Activated naive CD4-positive, alpha-beta T cell treated with anti-CD3 and anti-CD28 coated beads, Interleukin-2, amount 10 ng/mL, durations not matched to agents 7 days and 5 days (primary cell): ENCODE data around the gene TGDS.
A peak's percentile ranks its signal among the peaks of the same experiment; 100 is the strongest.

Experiments used
- CTCF ChIA-PET: fragments of 350-600 bp; sonication (Branson Sonifier 250); formaldehyde crosslinking; loops from one replicate; lab custom pipeline; 2021; ENCODE audit warnings: antibody characterized with exemption; lab: Charles Lee
- DNase-seq: peaks from one replicate; pipeline ENCODE4 v3.0.0-alpha.2; 2020
- H3K27ac Mint-ChIP-seq: one replicate; pipeline ENCODE4 v1.8.0; 2021; ENCODE audit warnings: mild to moderate bottlenecking, moderate library complexity, mixed read lengths
- H3K27me3 Mint-ChIP-seq: one replicate; pipeline ENCODE4 v1.8.0; 2021; ENCODE audit warnings: mild to moderate bottlenecking, mixed read lengths
- H3K36me3 Mint-ChIP-seq: one replicate; pipeline ENCODE4 v1.8.0; 2021; ENCODE audit warnings: mixed read lengths
- H3K4me1 Mint-ChIP-seq: one replicate; pipeline ENCODE4 v1.8.0; 2021; ENCODE audit warnings: mixed read lengths
- H3K4me3 Mint-ChIP-seq: one replicate; pipeline ENCODE4 v1.8.0; 2021; ENCODE audit warnings: mild to moderate bottlenecking, moderate library complexity, mixed read lengths
- H3K9me3 Mint-ChIP-seq: one replicate; pipeline ENCODE4 v1.8.0; 2021; ENCODE audit warnings: mixed read lengths

TGDS gene

GRCh38 chr13:94556041-94556440, 39.9 kb downstream of the TGDS start:
- no peak for DNase-seq
- H3K4me3 Mint-ChIP-seq, result no peak overlapping the region
- H3K9me3 Mint-ChIP-seq, result peaks cover 10% of the 10 kb centered on the region
- H3K36me3 Mint-ChIP-seq, result peaks cover 14% of the 10 kb centered on the region
- H3K27ac Mint-ChIP-seq, result no peak overlapping the region
- CTCF ChIA-PET, result interaction anchor here (1.2 to 1.3 kb wide), 2 partner anchors 9 to 27 kb away, joined by 3 to 4 read pairs; no protein-coding TSS in a partner anchor
- no peaks in the 10 kb centered on the region for H3K27me3 Mint-ChIP-seq
- H3K4me1 Mint-ChIP-seq, result peaks cover 22% of the 10 kb centered on the region

- no peak overlapping the region for H3K4me3 Mint-ChIP-seq
- DNase-seq, result no peak
- H3K9me3 Mint-ChIP-seq, result peaks cover 5% of the 10 kb centered on the region
- peaks cover 18% of the 10 kb centered on the region for H3K27me3 Mint-ChIP-seq
- CTCF ChIA-PET, result interaction anchor here (0.7 to 1.4 kb wide), 2 partner anchors 14 to 18 kb away, joined by 3 read pairs; no protein-coding TSS in a partner anchor
- no peak overlapping the region for H3K27ac Mint-ChIP-seq
- peaks cover 12% of the 10 kb centered on the region for H3K36me3 Mint-ChIP-seq
- peaks cover 17% of the 10 kb centered on the region for H3K4me1 Mint-ChIP-seq
Observed at GRCh38 chr13:94553766-94554165, 42.2 kb downstream of the TGDS start.

GRCh38 chr13:94552095-94552494, 43.9 kb downstream of the TGDS start:
- Mint-ChIP-seq H3K9me3 (peaks cover 1% of the 10 kb centered on the region), H3K4me1 (peaks cover 17% of the 10 kb centered on the region), H3K4me3 (no peak overlapping the region), H3K27me3 (peaks cover 18% of the 10 kb centered on the region), H3K36me3 (peaks cover 5% of the 10 kb centered on the region), H3K27ac (no peak overlapping the region)
- DNase-seq, result no peak
- CTCF ChIA-PET, result no interaction called here

- no peak for DNase-seq
- H3K27ac Mint-ChIP-seq, result peak overlapping the region; percentile 96
- peak overlapping the region; percentile 83 for H3K4me3 Mint-ChIP-seq
- CTCF ChIA-PET, result interaction anchor here (2.0 to 2.4 kb wide), 4 partner anchors 14 to 70 kb away, joined by 5 to 10 read pairs (median 8); partner anchors contain the start of gene TGDS
- peaks cover 17% of the 10 kb centered on the region for H3K4me1 Mint-ChIP-seq
- peaks cover 6% of the 10 kb centered on the region for H3K9me3 Mint-ChIP-seq
- peaks cover 5% of the 10 kb centered on the region for H3K36me3 Mint-ChIP-seq
- H3K27me3 Mint-ChIP-seq, result peaks cover 18% of the 10 kb centered on the region
Observed at GRCh38 chr13:94550062-94550738, 45.8 kb downstream of the TGDS start.

GRCh38 chr13:94549232-94550061, 46.5 kb downstream of the TGDS start:
- peaks cover 6% of the 10 kb centered on the region for H3K9me3 Mint-ChIP-seq
- H3K27me3 Mint-ChIP-seq, result peaks cover 18% of the 10 kb centered on the region
- DNase-seq, result peak; percentile 92
- H3K27ac Mint-ChIP-seq, result peak overlapping the region; percentile 96
- CTCF ChIA-PET, result interaction anchor here (2.0 to 2.4 kb wide), 4 partner anchors 14 to 70 kb away, joined by 5 to 10 read pairs (median 8); partner anchors contain the start of gene TGDS
- peak overlapping the region; percentile 83 for H3K4me3 Mint-ChIP-seq
- H3K4me1 Mint-ChIP-seq, result peaks cover 17% of the 10 kb centered on the region
- peaks cover 5% of the 10 kb centered on the region for H3K36me3 Mint-ChIP-seq

- Mint-ChIP-seq H3K4me1 (peaks cover 24% of the 10 kb centered on the region), H3K4me3 (peak overlapping the region; percentile 83), H3K36me3 (peaks cover 5% of the 10 kb centered on the region), H3K9me3 (peaks cover 6% of the 10 kb centered on the region), H3K27me3 (peaks cover 18% of the 10 kb centered on the region), H3K27ac (peak overlapping the region; percentile 96)
- CTCF ChIA-PET, result interaction anchor here (2.0 to 2.4 kb wide), 3 partner anchors 47 to 71 kb away, joined by 8 to 10 read pairs (median 8); partner anchors contain the start of gene TGDS
- DNase-seq, result no peak
Observed at GRCh38 chr13:94548821-94549231, 47.1 kb downstream of the TGDS start.

- CTCF ChIA-PET, result interaction anchor here (2.0 to 2.4 kb wide), 3 partner anchors 48 to 71 kb away, joined by 8 to 10 read pairs (median 8); partner anchors contain the start of gene TGDS
- H3K27ac Mint-ChIP-seq, result peak overlapping the region; percentile 96
- H3K36me3 Mint-ChIP-seq, result peaks cover 5% of the 10 kb centered on the region
- peak overlapping the region; percentile 83 for H3K4me3 Mint-ChIP-seq
- H3K4me1 Mint-ChIP-seq, result peaks cover 26% of the 10 kb centered on the region
- peaks cover 6% of the 10 kb centered on the region for H3K9me3 Mint-ChIP-seq
- peak; percentile 21 for DNase-seq
- H3K27me3 Mint-ChIP-seq, result peaks cover 18% of the 10 kb centered on the region
Observed at GRCh38 chr13:94548382-94548781, 47.6 kb downstream of the TGDS start.

GRCh38 chr13:94546061-94546839, 49.7 kb downstream of the TGDS start:
- H3K36me3 Mint-ChIP-seq, result peaks cover 5% of the 10 kb centered on the region
- H3K27ac Mint-ChIP-seq, result no peak overlapping the region
- CTCF ChIA-PET, result no interaction called here
- no peak for DNase-seq
- peaks cover 18% of the 10 kb centered on the region for H3K27me3 Mint-ChIP-seq
- no peak overlapping the region for H3K4me3 Mint-ChIP-seq
- peaks cover 31% of the 10 kb centered on the region for H3K4me1 Mint-ChIP-seq
- H3K9me3 Mint-ChIP-seq, result peaks cover 6% of the 10 kb centered on the region

GRCh38 chr13:94544922-94545321, 51.0 kb downstream of the TGDS start:
- Mint-ChIP-seq H3K27ac (no peak overlapping the region), H3K36me3 (peaks cover 5% of the 10 kb centered on the region), H3K4me1 (peaks cover 31% of the 10 kb centered on the region), H3K4me3 (no peak overlapping the region), H3K9me3 (peaks cover 6% of the 10 kb centered on the region), H3K27me3 (peaks cover 12% of the 10 kb centered on the region)
- no peak for DNase-seq
- CTCF ChIA-PET, result interaction anchor here (1.4 kb wide), 1 partner anchor 109 kb away, joined by 3 read pairs; no protein-coding TSS in a partner anchor

GRCh38 chr13:94542917-94543316, 53.0 kb downstream of the TGDS start:
- H3K27ac Mint-ChIP-seq, result no peak overlapping the region
- CTCF ChIA-PET, result interaction anchor here (1.1 kb wide), 1 partner anchor 14 kb away, joined by 3 read pairs; no protein-coding TSS in a partner anchor
- no peak overlapping the region for H3K4me3 Mint-ChIP-seq

GRCh38 chr13:94537740-94538630, 58.0 kb downstream of the TGDS start:
- Mint-ChIP-seq H3K4me1 (peaks cover 13% of the 10 kb centered on the region), H3K9me3 (no peaks in the 10 kb centered on the region), H3K27me3 (peaks cover 4% of the 10 kb centered on the region), H3K4me3 (no peak overlapping the region), H3K36me3 (no peaks in the 10 kb centered on the region), H3K27ac (no peak overlapping the region)
- no peak for DNase-seq
- CTCF ChIA-PET, result no interaction called here

More at GRCh38 chr13:94542917-94543316, 53.0 kb downstream of the TGDS start:
- Mint-ChIP-seq H3K36me3 (no peaks in the 10 kb centered on the region), H3K9me3 (peaks cover 5% of the 10 kb centered on the region), H3K4me1 (peaks cover 18% of the 10 kb centered on the region), H3K27me3 (peaks cover 4% of the 10 kb centered on the region)
- DNase-seq, result no peak

GRCh38 chr13:94535775-94536174, 60.2 kb downstream of the TGDS start:
- no peaks in the 10 kb centered on the region for H3K36me3 Mint-ChIP-seq
- H3K4me1 Mint-ChIP-seq, result peaks cover 12% of the 10 kb centered on the region
- no peak for DNase-seq
- no peak overlapping the region for H3K27ac Mint-ChIP-seq
- H3K4me3 Mint-ChIP-seq, result no peak overlapping the region
- CTCF ChIA-PET, result interaction anchor here (1.1 kb wide), 1 partner anchor 18 kb away, joined by 3 read pairs; no protein-coding TSS in a partner anchor
- peaks cover under 1% of the 10 kb centered on the region for H3K27me3 Mint-ChIP-seq
- no peaks in the 10 kb centered on the region for H3K9me3 Mint-ChIP-seq
